ENCODE measurements around the gene CCDC182.

- TF ChIP-seq EZH2 (IDR thresholded peaks at IDR 0.05; ENCODE audit: insufficient read depth, poor library complexity, severe bottlenecking) (no peak), EZH2phosphoT487 (IDR thresholded peaks at IDR 0.05; ENCODE audit: insufficient read depth, low read depth) (no peak)
These were observed 34.6 kb upstream of the CCDC182 start for GRCh38 chr17:57779706-57780105.
